Osteoblast (primary cell): ENCODE measurements around the gene NLRP14. TPM values are rescaled to one million over a fixed set of nuclear protein-coding genes. Genes with fewer than 3 reads are reported as not detected.
A peak's percentile ranks its signal among the peaks of the same experiment; 100 is the strongest.

Source experiments
- DNase-seq: peaks from one replicate; pipeline ENCODE4 v3.0.0; 2011; ENCODE audit warnings: low spot score, mixed read lengths; ENCODE audit not compliant: insufficient read length; ENCODE audit errors: missing footprints
- H2AFZ ChIP-seq: 2 replicates; pipeline ENCODE4 v1.6.0; 2011; ENCODE audit warnings: mild to moderate bottlenecking, low read length
- H3K27ac ChIP-seq: 2 replicates; pipeline ENCODE4 v1.5.1; 2011; ENCODE audit warnings: mild to moderate bottlenecking, low read depth, low read length, moderate library complexity
- H3K27me3 ChIP-seq: 2 replicates; pipeline ENCODE4 v1.6.0; 2012; ENCODE audit warnings: mild to moderate bottlenecking, control low read depth, inconsistent platforms, low read length, moderate library complexity; ENCODE audit not compliant: insufficient read depth
- H3K36me3 ChIP-seq: 2 replicates; pipeline ENCODE4 v1.5.1; 2011; ENCODE audit warnings: mild to moderate bottlenecking, low read length, control low read depth, moderate library complexity; ENCODE audit not compliant: insufficient read depth
- H3K4me1 ChIP-seq: 2 replicates; pipeline ENCODE4 v1.5.1; 2011; ENCODE audit warnings: mild to moderate bottlenecking, low read length, control low read depth, moderate library complexity; ENCODE audit not compliant: insufficient read depth
- H3K4me2 ChIP-seq: 2 replicates; pipeline ENCODE4 v1.6.0; 2011; ENCODE audit warnings: mild to moderate bottlenecking, low read length; ENCODE audit not compliant: insufficient read depth
- H3K4me3 ChIP-seq: fragments of 200-600 bp; sonication (generic); 3 replicates; pipeline ENCODE4 v1.5.1; 2012; ENCODE audit warnings: mild to moderate bottlenecking, low read length, inconsistent platforms; ENCODE audit not compliant: insufficient read depth
- H3K79me2 ChIP-seq: 2 replicates; pipeline ENCODE4 v1.6.0; 2012; ENCODE audit warnings: mild to moderate bottlenecking, low read length, control low read depth, inconsistent platforms; ENCODE audit not compliant: insufficient read depth
- H3K9me3 ChIP-seq: 2 replicates; pipeline ENCODE4 v1.5.1; 2011; ENCODE audit warnings: low read depth, low read length, control low read depth
- H4K20me1 ChIP-seq: 2 replicates; pipeline ENCODE4 v1.6.0; 2012; ENCODE audit warnings: mild to moderate bottlenecking, low read length, control low read depth; ENCODE audit not compliant: insufficient read depth
- CTCF ChIP-seq: IDR thresholded peaks from 2 replicates; pipeline ENCODE4 v1.5.1; 2011; ENCODE audit warnings: mild to moderate bottlenecking, low read depth, low read length, moderate library complexity; ENCODE audit errors: extremely low read depth
- total RNA-seq: library from RNA; depleted of rRNA; stranded (reverse); fragments of >200 nt; gene quantifications from 2 replicates; pipeline ENCODE4 v1.2.3, GENCODE V29; 2012

Gene NLRP14
- total RNA-seq, 1 donor: under 0.01 TPM

- Histone ChIP-seq H3K27ac (no peak overlapping the region), H2AFZ (no peak overlapping the region), H3K4me2 (no peak overlapping the region), H3K27me3 (no peaks in the 10 kb centered on the region), H3K4me3 (no peak overlapping the region), H3K4me1 (peaks cover 4% of the 10 kb centered on the region), H3K79me2 (no peaks in the 10 kb centered on the region), H3K9me3 (no peaks in the 10 kb centered on the region), H4K20me1 (no peaks in the 10 kb centered on the region), H3K36me3 (no peaks in the 10 kb centered on the region)
- no peak for TF ChIP-seq CTCF
- no peak for DNase-seq
Measured at GRCh38 chr11:7056828-7057513, 36.7 kb downstream of the NLRP14 start.

GRCh38 chr11:7057641-7058040 lies 37.4 kb downstream of the NLRP14 start:
- no peak for TF ChIP-seq CTCF
- Histone ChIP-seq H4K20me1 (no peaks in the 10 kb centered on the region), H3K79me2 (no peaks in the 10 kb centered on the region), H3K4me1 (peaks cover 4% of the 10 kb centered on the region), H2AFZ (no peak overlapping the region), H3K27ac (no peak overlapping the region), H3K4me2 (no peak overlapping the region), H3K9me3 (no peaks in the 10 kb centered on the region), H3K4me3 (no peak overlapping the region), H3K27me3 (no peaks in the 10 kb centered on the region), H3K36me3 (no peaks in the 10 kb centered on the region)
- peak; percentile 59 for DNase-seq

GRCh38 chr11:7060868-7061267 lies 40.6 kb downstream of the NLRP14 start:
- peak; percentile 78 for DNase-seq
- TF ChIP-seq CTCF: no peak
- no peak overlapping the region for H3K27ac ChIP-seq
- no peaks in the 10 kb centered on the region for H3K36me3 ChIP-seq
- no peak overlapping the region for H2AFZ ChIP-seq
- no peaks in the 10 kb centered on the region for H3K27me3 ChIP-seq
- peaks cover 4% of the 10 kb centered on the region for H3K4me1 ChIP-seq
- H3K79me2 ChIP-seq: no peaks in the 10 kb centered on the region
- no peak overlapping the region for H3K4me2 ChIP-seq
- no peak overlapping the region for H3K4me3 ChIP-seq
- H4K20me1 ChIP-seq: no peaks in the 10 kb centered on the region
- no peaks in the 10 kb centered on the region for H3K9me3 ChIP-seq

GRCh38 chr11:7062534-7062933 lies 42.3 kb downstream of the NLRP14 start:
- H3K4me2 ChIP-seq: no peak overlapping the region
- no peaks in the 10 kb centered on the region for H4K20me1 ChIP-seq
- no peak for TF ChIP-seq CTCF
- peaks cover 4% of the 10 kb centered on the region for H3K4me1 ChIP-seq
- H3K79me2 ChIP-seq: no peaks in the 10 kb centered on the region
- H3K4me3 ChIP-seq: no peak overlapping the region
- no peak overlapping the region for H2AFZ ChIP-seq
- no peak overlapping the region for H3K27ac ChIP-seq
- no peaks in the 10 kb centered on the region for H3K27me3 ChIP-seq
- H3K9me3 ChIP-seq: no peaks in the 10 kb centered on the region
- DNase-seq: no peak
- no peaks in the 10 kb centered on the region for H3K36me3 ChIP-seq
